A673 (cell line): Measurements from ENCODE around the gene ST6GALNAC5.

Experiments
- CTCF ChIP-seq: fragments of 300-800, 200-600 bp; sonication (generic); conservative IDR thresholded peaks from 2 replicates; pipeline ENCODE4 v1.5.1; 2017; ENCODE audit warnings: low read depth, mild to moderate bottlenecking, antibody characterized with exemption, low read length, moderate library complexity, mixed read lengths
- EZH2 ChIP-seq: fragments of 200-600 bp; sonication (generic); IDR thresholded peaks from 2 replicates; pipeline ENCODE4 v1.6.1; 2017; ENCODE audit warnings: borderline replicate concordance, low read depth, mild to moderate bottlenecking, mixed read lengths, antibody characterized with exemption, low read length; ENCODE audit not compliant: poor library complexity, severe bottlenecking

DNA sequence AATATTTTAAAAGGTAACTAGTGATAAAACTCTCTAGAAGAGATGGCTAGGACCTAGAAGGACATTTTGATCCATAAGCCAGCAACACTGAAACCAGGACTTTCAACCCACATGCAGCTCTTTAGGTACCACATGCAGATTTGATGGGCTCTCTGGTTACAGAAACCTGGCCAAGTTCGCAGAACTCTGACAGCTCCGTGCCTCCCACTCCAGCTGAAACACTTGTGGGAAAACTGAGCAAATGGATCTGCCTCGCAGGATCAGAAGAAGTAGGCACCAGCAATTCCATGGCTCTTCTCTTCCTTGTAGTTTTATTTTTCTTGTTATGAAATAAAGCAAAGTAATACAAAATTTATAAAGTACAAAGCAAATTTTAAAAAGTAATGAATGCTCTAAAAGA lies 58.5 kb downstream of the ST6GALNAC5 start:
- TF ChIP-seq CTCF = no peak
- TF ChIP-seq EZH2 = no peak
